Hematopoietic multipotent progenitor cell treated with erythropoietin and hydrocortisone succinate and interleukin-3 and kit ligand, for 15 days (in vitro differentiated cells): ENCODE data around the gene ZNF444.
A peak's percentile ranks its signal among the peaks of the same experiment; 100 is the strongest.

Source experiments
- DNase-seq: peaks from one replicate; pipeline ENCODE4 v3.0.0-alpha.2; 2015; ENCODE audit warnings: low spot score

ZNF444 gene

DNA sequence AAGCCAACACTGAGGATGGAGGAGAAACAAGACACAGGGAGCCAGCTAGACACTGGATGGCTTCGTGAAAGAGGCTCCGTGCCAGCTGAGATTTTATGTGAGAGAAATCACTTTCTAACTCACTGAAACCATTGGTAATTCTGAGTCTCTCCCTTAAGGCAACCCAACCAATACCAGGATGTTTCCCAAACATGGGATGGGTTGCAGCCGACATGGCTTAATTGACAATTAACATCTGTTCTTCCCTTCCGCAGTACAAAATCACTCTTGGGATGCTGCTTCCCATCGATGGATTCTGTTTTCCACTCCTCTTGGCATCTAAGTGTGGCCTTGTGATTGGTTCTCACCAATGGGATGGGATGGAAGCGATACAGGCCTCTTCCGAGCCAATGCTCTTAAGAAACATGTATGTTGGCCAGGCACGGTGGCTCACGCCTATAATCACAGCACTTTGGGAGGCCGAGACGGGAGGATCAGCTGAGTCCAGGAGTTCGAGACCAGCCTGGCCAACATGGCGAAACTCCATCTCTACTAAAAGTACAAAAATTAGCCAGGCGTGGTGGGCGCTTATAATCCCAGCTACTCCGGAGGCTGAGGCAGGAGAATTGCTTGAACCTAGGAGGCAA, 17.7 kb upstream of the ZNF444 start:
- DNase-seq: no peak

GRCh38 chr19:56124578-56124977, 16.5 kb upstream of the ZNF444 start:
- DNase-seq: no peak

DNA sequence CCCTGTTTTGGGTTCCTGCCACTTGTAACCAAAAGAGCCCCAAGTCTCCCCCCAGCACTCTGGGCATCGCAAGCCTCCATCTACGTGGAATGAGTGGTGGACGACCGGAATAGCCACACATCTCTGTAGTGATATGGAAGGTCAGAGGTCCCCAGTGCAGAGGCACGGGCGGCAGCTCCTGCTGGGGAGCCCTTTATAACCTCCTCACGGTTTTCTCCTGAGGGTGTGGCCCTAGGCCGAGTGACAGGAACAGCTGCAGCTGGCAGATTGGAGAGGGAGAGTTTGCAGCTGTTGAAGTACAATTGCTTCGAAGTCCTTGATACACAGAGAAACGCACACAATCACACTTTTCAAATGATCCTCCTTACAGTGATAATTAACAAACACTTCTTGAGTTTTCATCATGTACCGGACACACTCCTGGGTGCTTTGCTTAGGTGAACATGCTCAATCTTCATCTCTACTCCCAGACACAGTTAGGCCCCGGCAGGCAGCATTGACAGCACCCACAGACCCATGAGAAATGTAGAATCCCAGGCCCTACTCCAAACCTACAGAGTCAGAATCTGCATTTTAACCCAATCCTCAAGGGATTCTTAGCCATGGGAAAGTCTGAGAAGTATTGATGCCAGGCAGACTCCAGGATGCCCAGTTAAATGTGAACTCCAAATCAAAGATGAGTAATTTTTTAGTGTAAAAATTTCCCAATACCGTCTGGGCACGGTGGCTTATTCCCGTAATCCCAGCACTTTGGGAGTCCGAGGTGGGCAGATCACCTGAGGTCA, 15.1 kb upstream of the ZNF444 start:
- peak; percentile 89 for DNase-seq

DNA sequence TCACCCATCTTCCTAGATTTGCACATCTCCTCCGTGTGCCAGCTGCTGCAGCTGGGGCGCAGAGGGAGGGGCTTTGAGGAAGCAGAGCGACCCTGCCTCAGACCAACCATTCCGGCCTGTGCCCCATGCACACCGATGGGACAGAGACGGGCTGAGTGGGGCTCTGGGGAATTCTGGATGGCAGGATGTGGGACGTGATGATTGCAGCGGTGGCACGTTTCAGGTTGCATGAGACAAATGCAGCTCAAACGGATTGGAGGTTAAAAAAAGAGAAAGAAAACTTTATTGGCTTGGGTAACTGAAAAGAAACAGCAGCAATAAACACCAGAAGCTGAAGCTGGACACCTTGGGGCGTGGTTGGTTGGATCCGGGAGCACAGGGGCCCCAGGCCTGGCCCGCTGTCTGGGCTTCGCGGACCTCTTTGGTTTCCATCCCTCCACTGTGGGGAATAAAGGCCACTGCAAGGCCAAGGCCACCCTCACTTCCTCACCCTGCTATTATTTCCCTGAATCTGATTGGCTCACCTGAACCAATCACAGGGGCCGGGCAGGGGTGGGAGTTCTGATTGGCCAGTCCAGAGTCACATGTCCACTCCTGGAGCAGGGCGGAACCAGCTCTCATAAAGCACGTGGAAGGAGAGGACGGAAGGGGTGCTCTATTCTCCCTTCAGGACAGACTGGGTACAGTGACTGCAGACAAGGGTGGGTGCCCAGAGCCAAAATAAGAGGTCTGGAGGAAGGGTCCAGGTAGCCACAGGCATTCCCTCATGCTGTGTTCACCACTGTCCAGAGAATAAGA, 13.9 kb upstream of the ZNF444 start:
- no peak for DNase-seq

DNA sequence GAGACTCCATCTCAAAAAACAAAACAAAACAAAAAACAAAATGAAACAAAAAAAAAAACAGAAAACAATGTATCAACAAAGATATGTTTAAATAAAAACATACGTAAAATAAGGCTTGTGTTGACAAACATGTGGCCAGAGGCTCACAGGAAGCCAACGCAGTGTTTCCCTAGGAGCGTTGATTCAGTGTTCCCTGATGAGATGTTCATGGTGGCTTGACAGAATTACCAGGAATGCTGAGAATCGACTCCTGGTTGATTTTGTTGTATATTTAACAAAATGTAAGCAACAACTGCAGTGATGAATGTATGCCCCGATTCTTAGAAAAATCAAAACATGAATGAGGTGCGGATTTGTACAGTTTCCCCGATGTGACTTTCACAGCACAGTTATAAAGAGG, 11.1 kb upstream of the ZNF444 start:
- no peak for DNase-seq

DNA sequence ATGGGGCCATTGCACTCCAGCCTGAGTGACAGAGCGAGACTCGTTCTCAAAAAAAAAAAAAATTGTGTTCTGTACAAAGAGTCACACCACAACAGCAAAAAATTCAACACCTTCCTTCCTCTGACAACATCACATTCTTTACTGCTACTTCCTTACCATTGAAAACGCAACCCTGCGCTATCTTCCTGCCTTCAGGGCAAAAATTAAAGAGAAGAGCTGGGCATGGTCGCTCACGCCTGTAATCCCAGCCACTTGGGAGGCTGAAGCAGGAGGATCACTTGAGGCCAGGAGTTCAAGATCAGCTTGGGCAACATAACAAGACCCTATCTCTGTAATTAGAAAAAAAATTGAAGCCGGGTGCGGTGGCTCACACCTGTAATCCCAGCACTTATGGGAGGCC, 9.4 kb upstream of the ZNF444 start:
- no peak for DNase-seq

DNA sequence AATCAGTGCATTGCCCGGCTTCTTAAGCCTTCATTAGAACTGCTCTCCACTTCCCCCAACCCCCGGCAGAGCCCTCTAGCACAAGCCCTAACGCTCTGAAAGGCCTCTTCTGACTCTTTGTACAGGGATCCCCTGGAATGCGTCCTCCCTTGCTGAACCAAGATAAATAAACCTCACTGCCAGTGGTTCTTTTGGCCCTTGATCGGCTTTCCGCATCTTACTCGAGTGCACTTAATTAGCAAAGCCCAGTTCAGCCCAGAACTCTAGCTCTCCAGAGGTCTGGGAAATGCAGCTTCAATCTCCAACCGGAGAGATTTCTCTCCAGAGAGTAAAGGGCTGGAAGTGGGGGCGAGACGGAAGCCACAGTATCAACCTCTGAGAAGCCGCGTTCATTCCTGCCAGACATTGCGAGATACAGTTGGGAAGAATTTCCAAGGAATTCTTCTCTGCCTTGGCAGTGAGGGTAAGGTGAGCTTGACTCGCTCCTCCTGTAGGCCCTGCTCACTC, 8.7 kb upstream of the ZNF444 start:
- no peak for DNase-seq

DNA sequence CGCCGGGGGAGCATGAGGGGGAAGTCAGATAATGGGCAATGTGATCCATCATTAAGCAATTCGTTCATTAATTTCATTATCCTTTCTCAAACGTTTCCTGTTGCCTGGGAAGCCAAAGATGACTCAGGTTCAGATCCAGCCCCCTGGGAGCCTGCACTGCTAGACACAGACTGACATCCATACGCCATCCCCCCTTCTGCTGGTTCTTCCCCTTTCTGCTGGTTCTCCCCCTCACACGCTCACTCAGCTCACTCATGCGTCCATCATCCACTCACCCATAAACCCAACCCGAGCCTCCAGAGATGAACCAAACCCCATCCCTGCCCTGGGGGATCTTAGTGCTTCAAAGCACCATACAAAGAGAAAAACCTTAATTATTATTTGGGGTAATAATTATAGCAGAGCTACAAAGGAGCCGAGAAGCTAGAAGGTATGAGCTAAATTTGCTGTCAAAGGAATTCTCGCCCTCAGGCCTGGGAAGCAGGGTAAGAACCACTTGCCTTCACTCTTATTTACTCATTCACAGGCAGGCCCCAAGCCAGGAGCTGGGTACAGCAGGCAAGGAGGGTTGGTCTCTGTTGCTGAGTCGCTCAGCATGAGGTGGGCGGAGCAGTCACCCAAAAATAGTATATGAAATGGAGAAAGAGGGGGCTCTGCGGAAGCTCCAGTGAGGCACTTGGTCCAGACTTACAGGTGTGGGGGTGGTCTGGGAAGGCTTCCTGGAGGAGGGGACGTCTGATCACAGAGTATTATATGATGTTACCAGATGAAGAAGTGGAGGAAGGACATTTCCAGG, 7.0 kb upstream of the ZNF444 start:
- peak; percentile 45 for DNase-seq

- no peak for DNase-seq
These were observed 6.5 kb upstream of the ZNF444 start for GRCh38 chr19:56134654-56134921.

DNA sequence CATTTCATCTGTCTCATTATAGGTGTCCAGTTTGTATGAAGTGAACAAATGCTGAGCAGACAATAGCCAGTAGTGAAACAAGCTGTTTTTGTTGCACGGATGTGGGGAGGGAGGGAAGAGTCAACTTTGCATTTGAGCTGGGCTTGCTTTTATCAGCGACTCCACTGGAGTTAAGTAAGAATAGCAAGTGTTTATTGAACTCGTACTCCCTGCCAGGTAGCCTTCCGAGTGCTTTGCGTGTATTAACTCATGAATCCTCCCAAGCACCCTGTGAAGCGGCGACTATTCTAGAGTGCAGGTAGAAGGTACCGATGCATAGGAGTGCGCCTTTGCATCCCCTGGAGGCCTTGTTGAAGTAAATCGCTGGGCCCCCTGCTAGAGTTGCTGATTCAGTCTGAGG, 4.7 kb upstream of the ZNF444 start:
- no peak for DNase-seq

GRCh38 chr19:56137405-56137804, 3.7 kb upstream of the ZNF444 start:
- no peak for DNase-seq

GRCh38 chr19:56138069-56138468, 3.0 kb upstream of the ZNF444 start:
- no peak for DNase-seq

DNA sequence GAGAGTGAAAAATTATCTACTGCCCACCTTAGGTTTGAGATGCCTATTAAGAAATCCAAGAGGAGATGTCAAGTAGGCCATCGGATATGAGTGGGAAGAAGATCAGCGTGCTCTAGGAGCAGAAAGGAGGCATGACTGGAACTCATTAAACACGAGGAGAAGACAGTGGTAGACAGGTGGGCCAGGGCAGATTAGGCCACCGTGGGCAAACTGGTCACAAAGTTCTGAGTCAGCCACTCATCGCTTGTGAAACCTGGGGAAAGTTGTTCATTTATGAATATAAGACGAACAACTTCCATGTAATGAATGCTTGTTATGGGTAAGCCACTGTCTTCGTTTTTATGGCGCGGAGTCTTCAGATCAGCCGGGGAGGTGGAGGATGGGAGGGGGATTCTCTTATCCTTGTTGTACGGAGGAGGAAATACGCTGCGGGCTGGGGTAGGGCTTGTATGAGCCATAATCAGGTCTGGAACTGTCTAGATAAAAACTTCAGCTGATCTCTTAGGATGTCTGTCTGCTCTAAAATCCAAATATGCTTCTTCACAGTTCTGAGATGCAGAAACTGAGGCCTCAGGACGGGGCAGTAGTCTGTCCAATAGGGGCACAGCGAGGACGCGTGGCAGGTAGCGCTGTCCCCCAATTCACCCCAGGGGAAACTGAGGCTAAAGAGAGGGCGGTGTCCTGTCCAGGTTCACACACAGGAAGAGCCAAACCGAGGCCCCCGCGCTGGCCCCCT, 1.1 kb upstream of the ZNF444 start:
- DNase-seq: peak; percentile 41

DNA sequence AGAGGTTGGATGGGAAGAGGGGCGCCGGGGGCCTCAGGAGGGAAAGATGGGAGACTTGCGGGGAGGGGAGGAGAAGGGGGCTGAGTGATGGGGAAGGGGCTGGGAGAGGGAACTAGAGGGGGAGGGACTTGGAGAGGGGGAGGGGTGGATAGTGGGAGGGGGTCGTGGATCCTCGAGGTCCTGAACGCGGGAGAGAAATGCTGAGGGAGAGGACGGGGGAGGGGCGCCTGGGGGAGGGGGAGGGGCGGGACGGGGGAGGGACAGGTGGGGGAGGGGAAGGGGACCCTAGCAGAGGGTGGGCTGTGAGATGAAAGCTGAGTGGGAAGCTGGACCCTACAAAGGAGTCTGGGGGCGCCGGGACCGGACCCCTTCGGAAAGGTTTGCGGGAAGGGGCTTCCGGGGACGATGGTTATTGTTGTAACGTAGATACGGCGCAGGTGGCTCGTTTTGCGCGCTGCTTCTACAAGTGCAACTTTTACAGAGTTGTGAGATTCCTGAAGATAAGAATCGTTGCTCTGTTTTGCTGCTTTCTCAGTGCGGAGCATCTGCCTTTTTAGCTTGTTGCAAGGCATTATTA, 418 bp downstream of the ZNF444 start:
- DNase-seq: no peak

DNA sequence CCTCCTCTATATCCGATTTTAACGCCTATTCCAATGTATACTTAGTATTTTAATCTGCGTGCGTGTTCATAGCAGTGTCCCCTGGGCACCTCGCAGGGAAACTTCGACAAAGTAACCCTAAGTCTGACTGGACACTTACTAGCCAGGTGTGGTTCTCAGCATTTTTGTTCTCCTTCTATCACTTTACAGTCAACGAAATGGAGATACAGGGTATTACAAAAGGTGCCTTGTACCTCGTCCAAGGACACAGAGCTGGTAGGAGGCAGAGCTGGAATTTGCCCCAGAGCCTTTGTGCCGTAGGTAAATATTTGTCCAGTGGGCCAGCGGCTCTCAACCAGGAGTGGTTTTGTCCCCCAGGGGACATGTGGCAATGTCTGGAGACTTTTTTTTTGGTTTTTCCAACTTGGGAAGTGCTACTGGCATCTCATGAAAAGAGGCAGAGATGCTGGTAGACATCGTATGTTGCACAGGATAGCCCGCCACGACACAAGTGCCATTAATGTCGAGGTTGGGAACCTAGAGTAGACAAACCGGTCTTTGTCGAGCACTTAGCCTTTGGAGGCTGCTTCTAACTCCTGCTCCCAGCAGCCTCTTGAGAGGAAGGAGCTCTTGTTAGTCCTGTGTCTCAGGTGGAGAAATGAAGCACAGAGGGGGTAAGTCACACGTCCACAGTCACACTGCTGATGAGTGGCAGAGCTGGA, 1.1 kb downstream of the ZNF444 start:
- DNase-seq: no peak

- no peak for DNase-seq
These were observed 1.9 kb downstream of the ZNF444 start for GRCh38 chr19:56142897-56143434.

GRCh38 chr19:56144376-56144775, 3.3 kb downstream of the ZNF444 start:
- DNase-seq: no peak

DNA sequence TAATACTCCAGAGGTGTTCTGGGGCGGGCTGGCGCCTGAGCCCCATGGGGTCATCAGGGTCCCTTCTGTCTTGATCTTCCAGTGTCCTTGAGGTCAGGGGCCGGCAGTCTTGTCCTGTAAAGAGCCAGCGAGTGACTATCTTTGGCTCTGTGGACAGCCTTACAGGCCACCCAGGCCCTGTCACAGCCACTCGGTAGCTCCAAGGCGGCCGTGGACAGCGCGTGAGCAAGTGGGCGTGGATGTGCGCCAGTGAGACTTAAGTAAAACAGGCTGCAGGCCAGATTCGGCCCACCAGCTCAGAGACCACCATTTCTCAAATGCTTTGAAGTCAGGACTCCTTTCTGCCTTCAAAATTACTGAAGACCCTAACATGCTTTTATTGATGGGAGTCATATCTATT, 3.7 kb downstream of the ZNF444 start:
- DNase-seq: no peak

DNA sequence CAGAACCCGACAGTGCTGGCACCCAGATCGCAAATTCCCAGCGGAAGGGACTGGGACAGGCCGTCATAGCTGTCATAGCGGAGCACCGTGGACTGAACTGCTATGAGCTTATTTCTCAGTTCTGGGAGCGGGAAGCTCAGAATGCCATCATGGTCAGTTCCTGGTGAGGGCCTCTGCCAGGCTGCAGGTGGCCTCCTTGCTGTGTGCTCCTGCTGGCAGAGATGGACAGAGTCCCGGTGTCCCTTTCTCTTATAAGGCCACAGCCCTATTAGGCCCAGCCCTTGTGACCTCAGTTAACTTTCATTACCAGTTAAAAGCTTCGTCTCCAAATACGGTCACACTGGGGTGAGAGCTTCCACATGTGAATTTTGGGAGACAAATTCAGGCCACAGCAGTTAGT, 4.6 kb downstream of the ZNF444 start:
- DNase-seq: no peak

DNA sequence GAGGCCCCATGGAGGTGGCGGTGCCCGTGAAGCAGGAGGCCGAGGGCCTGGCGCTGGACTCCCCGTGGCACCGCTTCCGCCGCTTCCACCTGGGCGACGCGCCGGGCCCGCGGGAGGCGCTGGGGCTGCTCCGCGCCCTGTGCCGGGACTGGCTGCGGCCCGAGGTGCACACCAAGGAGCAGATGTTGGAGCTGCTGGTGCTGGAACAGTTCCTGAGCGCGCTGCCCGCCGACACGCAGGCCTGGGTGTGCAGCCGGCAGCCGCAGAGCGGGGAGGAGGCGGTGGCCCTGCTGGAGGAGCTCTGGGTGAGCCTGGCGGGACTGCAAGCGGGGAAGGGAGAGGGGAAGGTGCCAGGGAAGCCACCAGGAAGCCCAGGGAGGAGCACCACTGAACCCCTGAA, 5.8 kb downstream of the ZNF444 start:
- no peak for DNase-seq
